Aorta (tissue), 5 donors: ENCODE measurements around the gene WFDC6. TPM values are rescaled to one million over a fixed set of nuclear protein-coding genes. Genes with fewer than 3 reads are reported as not detected.
"Not testable (repeated sequence)": the region's sequence is repeated elsewhere in the genome, so short reads cannot be mapped to it uniquely, and the experiment has no call there.

Source experiments
- ATAC-seq: fragments of 200-7000 bp; cut with Tn5 transposase; one replicate; pipeline ENCODE4 v1.9.1; 2022; ENCODE audit warnings: moderate library complexity; ENCODE audit not compliant: low FRiP score
- DNase-seq, 2 donors: peaks; one replicate each; pipeline ENCODE4 v3.0.0-alpha.2; 2020
- H3K27ac ChIP-seq, 2 donors: one replicate each; pipeline ENCODE4 v1.5.1; 2013; ENCODE audit warnings: low read length in 2 of 2, mild to moderate bottlenecking in 2 of 2, moderate library complexity in 2 of 2, control low read depth in 1 of 2, inconsistent platforms in 1 of 2, low read depth in 1 of 2
- H3K27me3 ChIP-seq, 2 donors: one replicate each; pipeline ENCODE4 v1.6.1; 2013; ENCODE audit warnings: control low read depth in 1 of 2, low read length in 1 of 2, mild to moderate bottlenecking in 1 of 2, moderate library complexity in 1 of 2; ENCODE audit not compliant: insufficient read depth in 2 of 2, control insufficient read depth in 1 of 2
- H3K36me3 ChIP-seq, 2 donors: one replicate each; pipeline ENCODE4 v1.6.1; 2013; ENCODE audit warnings: control low read depth in 1 of 2, low read length in 1 of 2, mild to moderate bottlenecking in 1 of 2; ENCODE audit not compliant: insufficient read depth in 2 of 2, control insufficient read depth in 1 of 2
- H3K4me1 ChIP-seq, 2 donors: one replicate each; pipeline ENCODE4 v1.6.1; 2013; ENCODE audit warnings: low read length in 2 of 2, control low read depth in 1 of 2, mild to moderate bottlenecking in 1 of 2, moderate library complexity in 1 of 2; ENCODE audit not compliant: insufficient read depth in 2 of 2, control insufficient read depth in 1 of 2
- H3K4me3 ChIP-seq, 2 donors: one replicate each; pipeline ENCODE4 v1.5.1; 2013; ENCODE audit warnings: low read length in 2 of 2, control low read depth in 1 of 2, mild to moderate bottlenecking in 1 of 2
- H3K9me3 ChIP-seq: one replicate; pipeline ENCODE4 v1.6.1; 2013; ENCODE audit warnings: mild to moderate bottlenecking, low read length; ENCODE audit not compliant: control insufficient read depth
- WGBS, 2 donors: extraction: QIAGEN DNeasy Blood & Tissue Kit; methylation state at CpG; one replicate each; pipeline ENCODE4 v1.1.7; 2013; 5-methylcytosine and 5-hydroxymethylcytosine counted together
- intact Hi-C, 2 donors: fragments of 100-400 bp; cut with DNase I; formaldehyde crosslinking; loops; one replicate each; pipeline versions ENCODE4 v1.14.2 to v1.15.0; 2022
- long read RNA-seq, 2 donors: library from polyadenylated mRNA; unstranded; transcript quantifications; one replicate each; pipeline ENCODE4 v2.0.0, GENCODE V29; 2020 to 2021
- polyA plus RNA-seq, 2 donors: library from polyadenylated mRNA; stranded (reverse); fragments of 200-250 nt; gene quantifications; one replicate each; pipeline ENCODE4 v1.2.3, GENCODE V29; 2013
- total RNA-seq, 2 donors: library from RNA; stranded (reverse); fragmentation: NEBNext Ultra II Directional; extraction: Animal tissue kit (Norgen Biotek cat#: 25700); gene quantifications; one replicate each; pipeline ENCODE4 v1.2.1, GENCODE V29; 2021
- donor health status: healthy with polysubstance abuse.
- donor health status: Bipolar disorder and iron deficiency.
- donor health status: DM: no; HTN: no; CAD: no.
- donor health status: DM: no; HTN: no; CAD: no.
- donor health status: DM: yes; HTN: yes; CAD: no.

WFDC6 gene
- total RNA-seq (not detected), polyA plus RNA-seq (not detected)
- long read RNA-seq, donor 1: 0 reads
- long read RNA-seq, donor 2: 0 reads

GRCh38 chr20:45539382-45539781 is at the start of gene WFDC6:
WFDC6 (minus strand) TSS chr20:45539482; CDS start chr20:45539407, 75 bp downstream.
- Histone ChIP-seq H3K27me3 (no peaks in the 10 kb centered on the region), H3K9me3 (peaks cover 2% of the 10 kb centered on the region), H3K36me3 (no peaks in the 10 kb centered on the region), H3K27ac (no peak within 1 kb of the TSS), H3K4me1 (no peaks in the 10 kb centered on the region), H3K4me3 (no peak within 1 kb of the TSS)
- 82 to 86% methylated on average over 2 of the region's 2 CpGs for WGBS, 2 donors
- DNase-seq (no peak), ATAC-seq (no peak)
- intact Hi-C loops: no loop called here

- no peaks in the 10 kb centered on the region for H3K4me1 ChIP-seq
- DNase-seq (no peak), ATAC-seq (no peak)
- no peaks in the 10 kb centered on the region for H3K9me3 ChIP-seq
- H3K27ac ChIP-seq: no peak overlapping the region
- intact Hi-C loops: no loop called here
- 64 to 85% methylated on average over 2 of the region's 2 CpGs for WGBS, 2 donors
- no peaks in the 10 kb centered on the region for H3K27me3 ChIP-seq
- H3K36me3 ChIP-seq: no peaks in the 10 kb centered on the region
- H3K4me3 ChIP-seq: no peak overlapping the region
These were observed 49.5 kb upstream of the WFDC6 start for GRCh38 chr20:45588800-45589199.

GRCh38 chr20:45585986-45586385 is 46.7 kb upstream of the WFDC6 start:
- H3K27ac ChIP-seq, H3K4me3 ChIP-seq, H3K9me3 ChIP-seq, H3K4me1 ChIP-seq, intact Hi-C loops, ATAC-seq, H3K36me3 ChIP-seq, H3K27me3 ChIP-seq, DNase-seq: not testable (repeated sequence)
- WGBS, 2 donors: 84 to 90% methylated on average over 5 of the region's 5 CpGs

GRCh38 chr20:45584294-45584693 is 45.0 kb upstream of the WFDC6 start:
- H3K9me3 ChIP-seq, H3K4me3 ChIP-seq, intact Hi-C loops, H3K4me1 ChIP-seq, H3K27ac ChIP-seq, ATAC-seq, H3K27me3 ChIP-seq, H3K36me3 ChIP-seq, DNase-seq: not testable (repeated sequence)
- 71 to 81% methylated on average over 5 of the region's 5 CpGs for WGBS, 2 donors

- WGBS, 2 donors: 52 to 60% methylated on average over 3 of the region's 3 CpGs
- Histone ChIP-seq H3K36me3 (no peaks in the 10 kb centered on the region), H3K27ac (no peak overlapping the region), H3K4me1 (no peaks in the 10 kb centered on the region), H3K4me3 (no peak overlapping the region), H3K27me3 (no peaks in the 10 kb centered on the region), H3K9me3 (no peaks in the 10 kb centered on the region)
- no peak for DNase-seq
- intact Hi-C loops: no loop called here
- ATAC-seq: no peak
These were observed 44.2 kb upstream of the WFDC6 start for GRCh38 chr20:45583502-45583901.

- ATAC-seq (no peak), DNase-seq (no peak)
- Histone ChIP-seq H3K9me3 (no peaks in the 10 kb centered on the region), H3K27ac (no peak overlapping the region), H3K4me3 (no peak overlapping the region), H3K27me3 (no peaks in the 10 kb centered on the region), H3K4me1 (no peaks in the 10 kb centered on the region), H3K36me3 (no peaks in the 10 kb centered on the region)
- intact Hi-C loops: no loop called here
These were observed 42.4 kb upstream of the WFDC6 start for GRCh38 chr20:45581702-45582101.

- Histone ChIP-seq H3K36me3 (no peaks in the 10 kb centered on the region), H3K27ac (no peak within 1 kb of the TSS), H3K4me3 (no peak within 1 kb of the TSS), H3K9me3 (peaks cover 2% of the 10 kb centered on the region), H3K4me1 (no peaks in the 10 kb centered on the region), H3K27me3 (no peaks in the 10 kb centered on the region)
- WGBS, 2 donors: 57 to 64% methylated on average over 4 of the region's 4 CpGs
- ATAC-seq (no peak), DNase-seq (no peak)
- intact Hi-C loops: no loop called here
These were observed 39.9 kb upstream of the WFDC6 start, which contains the start of gene WFDC8 for GRCh38 chr20:45579184-45579583. WFDC8 (minus strand) TSS chr20:45579284; CDS start chr20:45579247, 37 bp downstream.

- WGBS, 2 donors: 84 to 88% methylated on average over 1 of the region's 1 CpG
These were observed 38.9 kb upstream of the WFDC6 start for GRCh38 chr20:45578231-45578630.

GRCh38 chr20:45576995-45577394 is 37.7 kb upstream of the WFDC6 start:
- intact Hi-C loops: no loop called here
- Histone ChIP-seq H3K4me1 (no peaks in the 10 kb centered on the region), H3K27ac (no peak overlapping the region), H3K9me3 (peaks cover 4% of the 10 kb centered on the region), H3K4me3 (no peak overlapping the region), H3K27me3 (no peaks in the 10 kb centered on the region), H3K36me3 (no peaks in the 10 kb centered on the region)
- WGBS, 2 donors: 1 to 6% methylated on average over 2 of the region's 2 CpGs
- DNase-seq (no peak), ATAC-seq (no peak)

More at GRCh38 chr20:45578231-45578630, 38.9 kb upstream of the WFDC6 start:
- H3K4me1 ChIP-seq: no peaks in the 10 kb centered on the region
- no peak overlapping the region for H3K27ac ChIP-seq
- intact Hi-C loops: no loop called here
- DNase-seq (no peak), ATAC-seq (no peak)
- no peaks in the 10 kb centered on the region for H3K27me3 ChIP-seq
- peaks cover 3% of the 10 kb centered on the region for H3K9me3 ChIP-seq
- H3K4me3 ChIP-seq: no peak overlapping the region
- no peaks in the 10 kb centered on the region for H3K36me3 ChIP-seq
